GM21367 (cell line): Measurements from ENCODE around the gene RAPGEF2.
"Not testable (repeated sequence)": the region's sequence is repeated elsewhere in the genome, so short reads cannot be mapped to it uniquely, and the experiment has no call there.

ENCODE experiments used
- ATAC-seq: cut with Tn5 transposase; IDR thresholded peaks from one replicate; pipeline ENCODE4 v1.9.1; 2021; ENCODE audit not compliant: unreplicated experiment

The RAPGEF2 gene

DNA sequence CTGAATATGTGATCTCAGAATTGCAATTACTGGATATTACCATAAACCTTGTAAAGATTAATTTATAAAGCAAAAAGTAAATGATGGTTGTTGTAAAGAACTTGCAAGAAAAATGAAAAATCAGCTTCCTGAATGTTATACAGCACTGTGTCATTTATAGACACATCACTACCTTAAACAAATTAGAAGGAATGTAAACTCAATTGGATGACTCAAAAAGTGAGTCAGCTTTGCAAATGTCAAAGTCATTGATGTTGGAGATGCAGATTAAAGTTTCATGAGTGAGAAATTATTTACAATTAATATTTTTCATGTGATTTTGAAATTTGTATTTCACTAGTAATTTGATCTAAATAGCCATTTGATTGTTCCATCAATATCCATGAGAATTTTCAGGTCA, 193.2 kb downstream of the RAPGEF2 start:
- ATAC-seq = no peak

DNA sequence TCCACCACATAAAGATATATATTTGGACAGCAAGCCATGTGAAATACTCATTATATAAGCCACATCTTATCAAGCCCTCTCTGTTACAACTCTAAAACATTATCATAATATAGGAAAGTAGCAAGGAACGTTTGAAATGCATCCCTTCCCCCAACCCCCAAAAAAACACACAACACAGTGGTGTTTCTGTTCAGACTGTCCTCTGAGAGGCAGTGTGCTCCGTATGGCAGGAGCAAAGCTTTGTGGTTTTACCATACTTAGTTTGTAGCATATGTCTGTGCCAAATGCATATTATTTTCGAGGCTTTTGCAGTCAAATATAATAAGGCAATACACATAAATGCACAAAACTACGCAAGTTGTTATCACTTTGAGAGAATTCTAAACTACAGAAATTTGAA, 194.2 kb downstream of the RAPGEF2 start:
- no peak for ATAC-seq

DNA sequence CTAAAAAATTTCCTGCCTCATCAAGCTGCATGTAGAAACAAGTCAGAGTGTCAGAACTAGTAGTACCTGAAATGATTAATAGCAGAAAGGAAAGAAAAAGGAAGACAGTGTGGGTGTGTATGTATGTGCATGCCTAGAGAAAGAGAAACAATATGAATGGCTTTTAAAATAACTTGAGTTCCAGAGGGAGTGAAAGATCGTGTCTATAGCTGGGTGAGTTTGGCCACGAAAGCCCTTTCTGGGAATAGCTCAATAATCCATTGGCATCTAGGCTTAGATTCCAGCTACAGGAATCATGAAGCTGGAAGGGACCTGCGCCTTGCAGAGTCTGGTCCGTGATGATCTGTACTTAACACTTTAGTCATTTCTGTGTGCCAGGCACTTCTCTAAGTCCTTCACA, 195.6 kb downstream of the RAPGEF2 start:
- ATAC-seq = peak; percentile 66

DNA sequence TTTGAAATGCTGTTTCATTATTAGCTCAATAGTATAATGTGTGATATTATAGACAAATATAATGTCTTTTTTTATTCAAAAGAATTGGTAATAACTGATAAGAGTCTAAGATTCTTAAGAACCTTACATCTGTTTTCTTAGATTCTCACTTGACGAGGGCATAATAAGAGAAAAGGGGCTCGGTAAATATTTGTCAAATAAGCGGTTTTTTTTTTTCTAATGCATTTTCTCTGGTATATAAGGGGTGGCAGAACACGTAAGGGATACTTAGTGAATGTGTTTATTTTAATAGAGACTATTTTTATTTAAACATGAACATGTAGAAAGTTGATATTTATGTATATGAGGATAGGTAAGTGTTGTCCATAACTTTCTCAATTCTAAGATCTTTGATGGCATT, 200.6 kb downstream of the RAPGEF2 start:
- no peak for ATAC-seq

GRCh38 chr4:159305129-159305528, 202.2 kb downstream of the RAPGEF2 start:
- ATAC-seq = no peak

DNA sequence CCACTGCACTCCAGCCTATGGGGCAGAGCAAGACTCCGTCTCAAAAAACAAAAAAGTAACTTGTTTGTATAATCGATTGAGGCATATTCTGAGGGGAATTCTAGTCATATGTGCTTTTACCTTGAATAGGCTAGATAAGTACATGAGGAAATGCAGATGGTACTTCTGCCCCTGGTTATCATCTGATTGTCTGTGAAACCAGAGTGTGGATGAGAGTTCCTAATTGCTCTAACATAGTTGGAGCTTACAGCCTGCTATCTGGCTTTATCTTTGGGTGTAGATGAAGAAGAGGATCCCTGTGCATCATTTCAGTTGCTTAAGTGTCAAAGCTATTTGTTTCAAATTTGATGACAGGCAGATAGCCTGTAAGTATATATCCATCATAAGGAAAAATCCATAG, 205.1 kb downstream of the RAPGEF2 start:
- ATAC-seq = no peak

DNA sequence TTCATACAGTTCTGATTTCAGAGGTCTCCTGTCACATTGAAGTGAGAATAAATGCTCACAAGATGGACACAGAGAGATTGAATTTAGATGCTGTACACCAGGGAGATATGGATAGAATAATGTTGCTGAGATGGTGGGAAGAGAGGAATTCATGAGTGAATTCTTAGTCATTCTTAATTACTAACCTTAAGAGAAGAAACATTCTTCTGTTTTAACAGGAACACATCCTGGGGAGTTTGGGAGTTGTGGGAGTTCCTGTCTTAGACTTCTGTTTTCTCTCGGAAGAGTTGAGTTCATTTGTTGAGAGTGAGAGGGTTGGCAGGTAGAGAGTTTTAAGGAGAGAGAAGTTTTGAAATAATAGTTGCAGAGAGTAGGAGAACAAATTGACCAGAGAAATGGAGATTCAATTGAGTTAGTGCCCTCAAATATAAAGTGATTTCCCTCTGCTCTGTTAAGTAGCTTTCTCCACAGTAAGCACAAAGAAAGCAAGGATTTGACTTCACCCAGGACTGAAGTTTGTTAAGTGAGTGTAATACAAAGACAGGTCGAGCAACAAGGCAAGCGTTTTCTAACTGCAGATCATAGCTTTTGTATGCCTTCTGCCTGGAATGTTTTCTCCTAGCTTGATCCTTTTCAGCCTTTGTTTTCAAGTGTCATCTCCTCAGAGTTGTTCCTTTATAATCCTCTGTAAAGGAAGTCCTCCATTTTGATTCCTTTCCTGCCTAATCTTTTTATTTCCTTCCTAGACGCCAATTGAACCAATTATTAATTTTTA, 205.9 kb downstream of the RAPGEF2 start:
- ATAC-seq = no peak

DNA sequence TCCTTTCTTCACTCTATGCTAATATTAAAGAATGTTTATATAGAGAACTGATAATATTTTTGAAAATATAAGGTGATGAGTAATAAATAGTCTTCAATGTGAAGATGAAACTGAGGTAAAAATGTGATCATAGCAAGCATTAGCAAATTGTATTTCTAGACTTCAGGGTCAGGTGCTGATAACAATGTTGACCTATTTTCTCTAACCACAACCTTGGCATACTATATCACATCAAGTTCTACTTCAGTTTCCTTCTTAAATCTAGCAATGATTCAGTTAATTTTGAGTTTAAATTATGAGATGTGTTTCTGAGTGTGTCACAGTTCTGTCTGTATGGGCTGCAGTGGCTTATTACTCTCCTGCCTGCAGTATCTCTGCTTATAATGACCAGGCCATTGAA, 209.4 kb downstream of the RAPGEF2 start:
- ATAC-seq = no peak

GRCh38 chr4:159315879-159316278, 213.0 kb downstream of the RAPGEF2 start:
- ATAC-seq = not testable (repeated sequence)

- no peak for ATAC-seq
These were observed 214.3 kb downstream of the RAPGEF2 start for GRCh38 chr4:159317203-159317602.

DNA sequence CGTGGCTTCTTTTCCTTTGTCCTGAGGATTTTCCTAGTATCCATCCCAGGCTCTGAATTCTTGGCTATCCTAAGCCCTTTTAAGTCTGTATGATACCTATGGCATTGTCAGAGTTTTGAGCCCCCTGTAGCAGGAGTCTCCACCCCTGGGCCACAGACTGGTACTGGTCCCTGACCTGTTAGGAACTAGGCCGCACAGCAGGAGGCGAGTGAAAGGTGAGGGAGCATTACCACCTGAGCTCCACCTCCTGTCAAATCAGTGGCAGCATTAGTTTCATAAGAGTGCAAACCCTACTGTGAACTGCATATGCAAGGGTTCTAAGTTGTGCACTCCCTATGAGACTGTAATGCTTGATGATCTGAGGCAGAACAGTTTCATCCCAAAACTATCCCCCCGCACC, 216.1 kb downstream of the RAPGEF2 start:
- no peak for ATAC-seq

GRCh38 chr4:159326480-159326879, 223.6 kb downstream of the RAPGEF2 start:
- ATAC-seq = no peak

DNA sequence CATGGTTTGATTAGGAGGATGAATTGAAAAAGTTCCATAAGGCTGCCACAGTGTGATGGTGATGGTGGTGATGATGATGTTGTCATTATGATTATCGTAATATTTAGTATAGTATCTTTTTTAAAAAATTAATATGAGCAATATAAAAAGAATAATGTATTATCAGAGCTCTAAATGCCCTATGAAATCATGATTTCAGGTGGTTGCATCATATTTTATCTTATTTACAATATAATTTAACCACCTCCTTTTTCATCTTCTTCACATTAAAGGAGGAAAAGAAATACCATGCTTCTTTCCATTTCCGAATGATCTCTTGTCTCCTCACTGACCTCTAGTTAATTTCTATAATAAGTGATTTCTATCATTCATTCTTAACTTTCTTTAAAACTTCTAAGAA, 225.9 kb downstream of the RAPGEF2 start:
- ATAC-seq = no peak

DNA sequence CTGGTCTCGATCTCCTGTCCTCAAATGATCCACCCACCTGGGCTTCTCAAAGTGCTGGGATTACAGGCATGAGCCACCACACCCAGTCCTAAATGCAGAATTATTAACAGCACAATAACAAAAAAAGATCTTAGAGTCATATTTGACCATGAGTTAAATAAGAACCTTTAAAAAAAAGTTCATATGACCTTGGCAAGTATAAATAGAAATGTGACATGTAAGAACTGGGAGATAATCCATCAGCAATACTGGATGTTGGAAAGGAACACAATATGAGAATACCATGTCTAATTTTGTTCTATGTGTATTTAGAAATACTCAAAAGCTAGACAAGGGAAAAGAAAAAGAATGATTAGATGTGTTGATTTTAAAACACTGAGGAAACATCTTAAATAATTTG, 231.6 kb downstream of the RAPGEF2 start:
- ATAC-seq = no peak

DNA sequence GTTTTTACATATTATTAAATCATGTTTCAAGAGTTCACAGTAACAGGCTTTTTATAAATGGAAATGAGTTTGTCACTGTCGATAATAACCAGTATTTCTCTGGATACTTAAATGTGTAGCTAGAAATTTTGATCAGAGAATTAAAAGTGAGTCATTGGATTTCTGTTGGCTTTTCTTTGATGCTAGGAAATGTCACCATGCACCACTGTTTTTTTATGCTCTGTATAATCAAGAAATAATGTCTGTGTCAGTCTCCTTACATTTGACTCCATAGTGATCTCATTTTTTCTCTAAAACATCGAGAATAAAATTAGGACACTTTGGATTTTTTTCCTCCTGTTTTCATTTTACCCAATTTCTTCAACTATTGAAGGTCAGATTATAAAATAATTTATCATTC, 234.2 kb downstream of the RAPGEF2 start:
- no peak for ATAC-seq

DNA sequence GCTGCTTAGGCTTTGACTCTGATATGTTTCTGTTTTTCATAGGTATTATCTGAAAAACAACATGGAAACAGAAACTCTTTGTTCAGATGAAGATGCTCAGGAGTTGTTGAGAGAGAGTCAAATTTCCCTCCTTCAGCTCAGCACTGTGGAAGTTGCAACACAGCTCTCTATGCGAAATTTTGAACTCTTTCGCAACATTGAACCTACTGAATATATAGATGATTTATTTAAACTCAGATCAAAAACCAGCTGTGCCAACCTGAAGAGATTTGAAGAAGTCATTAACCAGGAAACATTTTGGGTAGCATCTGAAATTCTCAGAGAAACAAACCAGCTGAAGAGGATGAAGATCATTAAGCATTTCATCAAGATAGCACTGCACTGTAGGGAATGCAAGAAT, 238.6 kb downstream of the RAPGEF2 start:
- no peak for ATAC-seq

DNA sequence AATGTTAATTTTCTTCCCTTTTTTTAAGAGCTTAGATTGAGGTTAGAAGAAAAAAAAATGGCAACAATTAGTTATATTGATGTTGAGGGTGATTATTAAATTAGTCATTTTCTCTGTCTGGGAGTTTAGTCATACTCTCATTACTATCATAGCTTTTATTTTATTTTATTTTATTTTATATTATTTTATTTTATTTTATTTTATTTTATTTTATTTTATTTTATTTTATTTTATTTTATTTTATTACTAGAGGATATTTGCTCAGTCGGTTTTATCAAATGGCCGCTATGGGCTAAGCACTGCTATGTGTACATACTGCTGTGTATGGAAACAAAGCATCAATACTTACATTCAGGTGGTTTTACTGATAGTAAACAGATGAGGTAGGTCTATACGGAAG, 239.5 kb downstream of the RAPGEF2 start:
- no peak for ATAC-seq

- ATAC-seq = no peak
These were observed 240.2 kb downstream of the RAPGEF2 start for GRCh38 chr4:159343116-159343515.

- no peak for ATAC-seq
These were observed 242.0 kb downstream of the RAPGEF2 start for GRCh38 chr4:159344877-159345276.

GRCh38 chr4:159346681-159347080, 243.8 kb downstream of the RAPGEF2 start:
- ATAC-seq = no peak

GRCh38 chr4:159347813-159348212, 244.9 kb downstream of the RAPGEF2 start:
- no peak for ATAC-seq

GRCh38 chr4:159349332-159349731, 246.5 kb downstream of the RAPGEF2 start:
- no peak for ATAC-seq

DNA sequence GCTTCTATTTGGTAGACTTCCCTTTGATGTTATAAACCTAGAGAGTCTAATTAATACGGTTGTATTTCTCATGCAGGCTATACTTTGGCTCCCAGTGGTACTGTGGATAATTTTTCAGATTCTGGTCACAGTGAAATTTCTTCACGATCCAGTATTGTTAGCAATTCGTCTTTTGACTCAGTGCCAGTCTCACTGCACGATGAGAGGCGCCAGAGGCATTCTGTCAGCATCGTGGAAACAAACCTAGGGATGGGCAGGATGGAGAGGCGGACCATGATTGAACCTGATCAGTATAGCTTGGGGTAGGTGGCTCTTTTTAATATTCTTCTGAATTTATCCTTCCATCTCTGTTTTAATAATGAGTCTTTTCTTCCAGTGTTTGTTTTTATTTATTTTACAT, 249.7 kb downstream of the RAPGEF2 start:
- ATAC-seq = no peak
